HG03196 (cell line): ENCODE results near the gene FCGR3B.
"Not testable (repeated sequence)": the region's sequence is repeated elsewhere in the genome, so short reads cannot be mapped to it uniquely, and the experiment has no call there.

Source experiments
- ATAC-seq: cut with Tn5 transposase; IDR thresholded peaks from one replicate; pipeline ENCODE4 v1.9.1; 2021; ENCODE audit not compliant: unreplicated experiment

Gene FCGR3B

GRCh38 chr1:161639203-161639602, 8.2 kb upstream of the FCGR3B start:
- not testable (repeated sequence) for ATAC-seq

GRCh38 chr1:161638251-161638993, 7.4 kb upstream of the FCGR3B start:
- not testable (repeated sequence) for ATAC-seq

- ATAC-seq: not testable (repeated sequence)
These were observed 6.0 kb upstream of the FCGR3B start for GRCh38 chr1:161636976-161637375.

- not testable (repeated sequence) for ATAC-seq
These were observed 5.3 kb upstream of the FCGR3B start for GRCh38 chr1:161636189-161636782.

- ATAC-seq: not testable (repeated sequence)
These were observed 4.0 kb upstream of the FCGR3B start for GRCh38 chr1:161634993-161635392.

- not testable (repeated sequence) for ATAC-seq
These were observed 741 bp downstream of the FCGR3B start for GRCh38 chr1:161630128-161630742.

GRCh38 chr1:161626445-161627146, 4.4 kb downstream of the FCGR3B start:
- ATAC-seq: not testable (repeated sequence)

- ATAC-seq: not testable (repeated sequence)
These were observed 6.4 kb downstream of the FCGR3B start for GRCh38 chr1:161624605-161625004.

- not testable (repeated sequence) for ATAC-seq
These were observed 7.5 kb downstream of the FCGR3B start for GRCh38 chr1:161623401-161624051.

GRCh38 chr1:161622054-161622453, 8.9 kb downstream of the FCGR3B start:
- ATAC-seq: peak; percentile 16

GRCh38 chr1:161621181-161622000, 9.6 kb downstream of the FCGR3B start:
- ATAC-seq: peak; percentile 49

GRCh38 chr1:161620399-161620798, 10.6 kb downstream of the FCGR3B start:
- not testable (repeated sequence) for ATAC-seq

- ATAC-seq: not testable (repeated sequence)
These were observed 12.5 kb downstream of the FCGR3B start for GRCh38 chr1:161618517-161618916.

- ATAC-seq: not testable (repeated sequence)
These were observed 14.6 kb downstream of the FCGR3B start for GRCh38 chr1:161616417-161616816.

- ATAC-seq: not testable (repeated sequence)
These were observed 17.8 kb downstream of the FCGR3B start for GRCh38 chr1:161613142-161613514.

- peak; percentile 72 for ATAC-seq
These were observed 18.4 kb downstream of the FCGR3B start for GRCh38 chr1:161612322-161613141.

GRCh38 chr1:161611866-161612321, 19.1 kb downstream of the FCGR3B start:
- ATAC-seq: not testable (repeated sequence)

GRCh38 chr1:161610198-161610597, 20.8 kb downstream of the FCGR3B start:
- not testable (repeated sequence) for ATAC-seq
